GM12878 (cell line): ENCODE measurements around the gene ZNF451. TPM values are rescaled to one million over a fixed set of nuclear protein-coding genes. Genes with fewer than 3 reads are reported as not detected.

Experiments used
- ATAC-seq: fragments of 200-7000 bp; cut with Tn5 transposase; 3 replicates; pipeline ENCODE4 v1.9.1; 2020; ENCODE audit warnings: mild to moderate bottlenecking, moderate library complexity
- BruUV-seq: library from RNA; stranded (reverse); fragments of 400-500 nt; replicated peaks from 2 replicates; lab custom pipeline; 2021; lab: Mats Ljungman, UMichigan
- CTCF ChIA-PET: fragments of 300-600 bp; sonication (Branson Sonifier 250); formaldehyde crosslinking; extraction: SDS; loops from one replicate; lab custom pipeline; 2021; ENCODE audit warnings: inconsistent platforms; lab: Yijun Ruan, JAX
- POLR2A ChIA-PET: fragments of 350-600 bp; formaldehyde crosslinking; extraction: SDS; loops from one replicate; lab custom pipeline; 2021; ENCODE audit warnings: inconsistent platforms; lab: Charles Lee
- RAD21 ChIA-PET: fragments of 300-600 bp; sonication (Branson Sonifier 250); formaldehyde crosslinking; loops from one replicate; lab custom pipeline; 2023; ENCODE audit warnings: antibody characterized with exemption; ENCODE audit not compliant: unreplicated experiment; lab: Charles Lee
- SMC1A ChIA-PET: fragments of 300-600 bp; sonication (Branson Sonifier 250); formaldehyde crosslinking; loops from one replicate; lab custom pipeline; 2023; ENCODE audit not compliant: unreplicated experiment, uncharacterized antibody; lab: Charles Lee
- DNase-seq: peaks from one replicate; pipeline ENCODE4 v3.0.0-alpha.2; 2011; ENCODE audit warnings: low read depth, low spot score
- FAIRE-seq: peaks from 3 replicates; lab custom pipeline; 2011; peaks lifted over from hg19 to GRCh38; lab: Jason Lieb, UNC
- H2AFZ ChIP-seq: 2 replicates; pipeline ENCODE4 v1.6.0; 2011; ENCODE audit warnings: low read depth, low read length, control low read depth; ENCODE audit not compliant: control insufficient read depth
- H3K27ac ChIP-seq: 2 replicates; pipeline ENCODE4 v1.5.1; 2011; ENCODE audit warnings: control low read depth; ENCODE audit not compliant: control insufficient read depth, insufficient read depth
- H3K27me3 ChIP-seq, 2 experiments: replicated peaks in 1 of 2; 2 replicates each; pipeline versions ENCODE4 v1.6.0 to v1.6.1; 2011; ENCODE audit warnings: low read length in 1 of 2; ENCODE audit not compliant: control insufficient read depth in 2 of 2, insufficient read depth in 2 of 2
- H3K36me3 ChIP-seq, 2 experiments: 2 replicates each; pipeline ENCODE4 v1.5.1; 2011; ENCODE audit warnings: low read length in 1 of 2; ENCODE audit not compliant: control insufficient read depth in 2 of 2, insufficient read depth in 2 of 2
- H3K4me1 ChIP-seq: 2 replicates; pipeline ENCODE4 v1.6.1; 2011; ENCODE audit warnings: mild to moderate bottlenecking, low read length, moderate library complexity, mixed read lengths; ENCODE audit not compliant: control insufficient read depth, insufficient read depth
- H3K4me2 ChIP-seq: 2 replicates; pipeline ENCODE4 v1.6.0; 2011; ENCODE audit warnings: control low read depth; ENCODE audit not compliant: control insufficient read depth, insufficient read depth
- H3K4me3 ChIP-seq: fragments of 200-600 bp; sonication (generic); 2 replicates; pipeline ENCODE4 v1.5.1; 2016
- H3K79me2 ChIP-seq: 2 replicates; pipeline ENCODE4 v1.6.0; 2011; ENCODE audit warnings: low read length; ENCODE audit not compliant: control insufficient read depth, insufficient read depth
- H3K9ac ChIP-seq: 2 replicates; pipeline ENCODE4 v1.8.0; 2011; ENCODE audit warnings: low read length, control low read depth, mixed read lengths; ENCODE audit not compliant: control insufficient read depth, insufficient read depth
- H3K9me3 ChIP-seq: replicated peaks from 3 replicates; pipeline ENCODE4 v1.5.1; 2011; ENCODE audit warnings: mild to moderate bottlenecking, low read length; ENCODE audit not compliant: control insufficient read depth, insufficient read depth
- H4K20me1 ChIP-seq: 2 replicates; pipeline ENCODE4 v1.6.0; 2011; ENCODE audit not compliant: control insufficient read depth, insufficient read depth
- POLR2A ChIP-seq: IDR thresholded peaks from 2 replicates; pipeline ENCODE4 v1.6.1; 2011; ENCODE audit warnings: low read depth, mild to moderate bottlenecking, low read length
- SIX5 ChIP-seq: IDR thresholded peaks from 2 replicates; pipeline ENCODE4 v1.6.1; 2011; ENCODE audit warnings: mild to moderate bottlenecking, low read depth, low read length, moderate library complexity; ENCODE audit not compliant: severe bottlenecking
- TARDBP ChIP-seq: IDR thresholded peaks from 2 replicates; pipeline ENCODE4 v1.6.1; 2016; ENCODE audit warnings: borderline replicate concordance
- WGBS: methylation state at CpG from one replicate; pipeline ENCODE4 v1.1.6; 2016; ENCODE audit warnings: low lambda C conversion rate; ENCODE audit not compliant: insufficient replicate concordance, insufficient coverage; ENCODE audit errors: missing lambda C conversion rate; 5-methylcytosine and 5-hydroxymethylcytosine counted together
- in situ Hi-C: fragments of 300-500 bp; cut with MboI; formaldehyde crosslinking; loops from 9 replicates; pipeline ENCODE4 v1.14.3; 2018; ENCODE audit warnings: mixed read lengths
- intact Hi-C: fragments of 100-400 bp; cut with micrococcal nuclease; formaldehyde crosslinking; loops from one replicate; pipeline ENCODE4 v1.14.2; 2022; ENCODE audit not compliant: unreplicated experiment
- polyA plus RNA-seq, 11 experiments: library from polyadenylated mRNA; depleted of rRNA in 4 of 11; unstranded in 6 of 11; stranded (reverse) in 5 of 11; fragments of >200 nt; fragmentation: Nextera tagmentation in 4 of 11; fragmentation: Illumina TruSeq in 1 of 11; extraction: Ambion mirVana in 4 of 11; extraction: Trizol in 1 of 11; gene quantifications; 1 replicate in 1 of 11; 2 replicates in 10 of 11; pipeline versions ENCODE4 v1.2.1 to v1.2.3, GENCODE V29; 2011 to 2016; ENCODE audit warnings: inconsistent platforms in 2 of 11, missing spikeins in 2 of 11, low read depth in 1 of 11
- total RNA-seq, 4 experiments: library from RNA; depleted of rRNA in 3 of 4; stranded (reverse); fragments of >200 nt in 3 of 4; fragmentation: Illumina TruSeq in 1 of 4; extraction: Trizol in 1 of 4; gene quantifications; 2 replicates each; pipeline versions ENCODE4 v1.2.1 to v1.2.3, GENCODE V29; 2013 to 2021
- TF ChIP-seq, protein P1 (sequence below): fragments of 150-350 bp; IDR thresholded peaks from 2 replicates; pipeline ENCODE4 v1.6.1; 2014; ENCODE audit warnings: mild to moderate bottlenecking, low read depth, low read length
- TF ChIP-seq, protein P2 (sequence below): IDR thresholded peaks from 2 replicates; pipeline ENCODE4 v1.6.1; 2012; ENCODE audit warnings: mild to moderate bottlenecking, low read depth, low read length

Gene ZNF451
- total and polyA plus RNA-seq, 10 of the 15 experiments (the other 5 are each of a cell fraction or from before 2014, with no cell fraction given), result 6.5 to 44.4 (median 23.8) TPM

DNA sequence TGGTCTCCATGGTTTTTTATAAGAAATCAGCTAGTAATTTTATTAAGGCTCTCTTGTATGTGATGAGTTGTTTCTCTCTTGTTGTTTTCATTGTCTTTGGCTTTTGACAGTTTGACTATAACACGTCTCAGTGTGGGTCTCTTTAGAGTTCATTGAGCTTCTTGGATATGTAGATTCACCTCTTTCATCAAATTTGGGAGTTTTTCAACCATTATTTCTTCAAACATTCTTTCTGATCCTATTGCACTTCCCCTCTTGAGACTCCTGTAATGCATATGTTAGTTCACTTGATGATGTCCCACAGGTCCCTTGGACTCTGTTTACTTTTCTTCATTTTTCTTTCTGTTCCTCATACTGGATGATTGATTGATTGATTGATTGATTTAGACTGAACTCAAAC, 75.1 kb downstream of the ZNF451 start:
- no peaks in the 10 kb centered on the region for H3K4me1 ChIP-seq
- intact Hi-C loops, result no loop called here
- H3K4me3 ChIP-seq, result no peak overlapping the region
- H3K9ac ChIP-seq, result no peak overlapping the region
- ATAC-seq (no peak), FAIRE-seq (no peak), DNase-seq (no peak)
- H3K36me3 ChIP-seq, result peaks cover 0 to 5% of the 10 kb centered on the region in 2 experiments; a peak in 2 of 4 replicates
- no peaks in the 10 kb centered on the region for H3K9me3 ChIP-seq
- SMC1A ChIA-PET, result interaction anchor here (0.6 kb wide), 1 partner anchor 73 kb away, joined by 3 read pairs; no protein-coding TSS in a partner anchor
- H3K4me2 ChIP-seq, result no peak overlapping the region
- CTCF ChIA-PET, result no interaction called here
- BruUV-seq, result no TSS peak
- no peak overlapping the region for H2AFZ ChIP-seq
- POLR2A ChIA-PET, result interaction anchor here (0.6 kb wide), 1 partner anchor 63 kb away, joined by 3 read pairs; no protein-coding TSS in a partner anchor
- 100% methylated on average over 1 of the region's 1 CpG for WGBS
- RAD21 ChIA-PET, result no interaction called here
- in situ Hi-C loops, result no loop called here
- TF ChIP-seq, protein P1, sequence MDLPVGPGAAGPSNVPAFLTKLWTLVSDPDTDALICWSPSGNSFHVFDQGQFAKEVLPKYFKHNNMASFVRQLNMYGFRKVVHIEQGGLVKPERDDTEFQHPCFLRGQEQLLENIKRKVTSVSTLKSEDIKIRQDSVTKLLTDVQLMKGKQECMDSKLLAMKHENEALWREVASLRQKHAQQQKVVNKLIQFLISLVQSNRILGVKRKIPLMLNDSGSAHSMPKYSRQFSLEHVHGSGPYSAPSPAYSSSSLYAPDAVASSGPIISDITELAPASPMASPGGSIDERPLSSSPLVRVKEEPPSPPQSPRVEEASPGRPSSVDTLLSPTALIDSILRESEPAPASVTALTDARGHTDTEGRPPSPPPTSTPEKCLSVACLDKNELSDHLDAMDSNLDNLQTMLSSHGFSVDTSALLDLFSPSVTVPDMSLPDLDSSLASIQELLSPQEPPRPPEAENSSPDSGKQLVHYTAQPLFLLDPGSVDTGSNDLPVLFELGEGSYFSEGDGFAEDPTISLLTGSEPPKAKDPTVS, result no peak
- TF ChIP-seq, protein P2, sequence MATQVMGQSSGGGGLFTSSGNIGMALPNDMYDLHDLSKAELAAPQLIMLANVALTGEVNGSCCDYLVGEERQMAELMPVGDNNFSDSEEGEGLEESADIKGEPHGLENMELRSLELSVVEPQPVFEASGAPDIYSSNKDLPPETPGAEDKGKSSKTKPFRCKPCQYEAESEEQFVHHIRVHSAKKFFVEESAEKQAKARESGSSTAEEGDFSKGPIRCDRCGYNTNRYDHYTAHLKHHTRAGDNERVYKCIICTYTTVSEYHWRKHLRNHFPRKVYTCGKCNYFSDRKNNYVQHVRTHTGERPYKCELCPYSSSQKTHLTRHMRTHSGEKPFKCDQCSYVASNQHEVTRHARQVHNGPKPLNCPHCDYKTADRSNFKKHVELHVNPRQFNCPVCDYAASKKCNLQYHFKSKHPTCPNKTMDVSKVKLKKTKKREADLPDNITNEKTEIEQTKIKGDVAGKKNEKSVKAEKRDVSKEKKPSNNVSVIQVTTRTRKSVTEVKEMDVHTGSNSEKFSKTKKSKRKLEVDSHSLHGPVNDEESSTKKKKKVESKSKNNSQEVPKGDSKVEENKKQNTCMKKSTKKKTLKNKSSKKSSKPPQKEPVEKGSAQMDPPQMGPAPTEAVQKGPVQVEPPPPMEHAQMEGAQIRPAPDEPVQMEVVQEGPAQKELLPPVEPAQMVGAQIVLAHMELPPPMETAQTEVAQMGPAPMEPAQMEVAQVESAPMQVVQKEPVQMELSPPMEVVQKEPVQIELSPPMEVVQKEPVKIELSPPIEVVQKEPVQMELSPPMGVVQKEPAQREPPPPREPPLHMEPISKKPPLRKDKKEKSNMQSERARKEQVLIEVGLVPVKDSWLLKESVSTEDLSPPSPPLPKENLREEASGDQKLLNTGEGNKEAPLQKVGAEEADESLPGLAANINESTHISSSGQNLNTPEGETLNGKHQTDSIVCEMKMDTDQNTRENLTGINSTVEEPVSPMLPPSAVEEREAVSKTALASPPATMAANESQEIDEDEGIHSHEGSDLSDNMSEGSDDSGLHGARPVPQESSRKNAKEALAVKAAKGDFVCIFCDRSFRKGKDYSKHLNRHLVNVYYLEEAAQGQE, result no peak
- TF ChIP-seq SIX5 (no peak), POLR2A (no peak), TARDBP (no peak)
- no peak overlapping the region for H3K27ac ChIP-seq
- H4K20me1 ChIP-seq, result no peaks in the 10 kb centered on the region
- no peaks in the 10 kb centered on the region for H3K27me3 ChIP-seq
- no peaks in the 10 kb centered on the region for H3K79me2 ChIP-seq
